ES-I3 (cell line): ENCODE measurements around the gene PICALM.
"Not testable (repeated sequence)": the region's sequence is repeated elsewhere in the genome, so short reads cannot be mapped to it uniquely, and the experiment has no call there.

Experiments
- H3K36me3 ChIP-seq: 2 replicates; pipeline ENCODE4 v1.6.1; 2013; ENCODE audit warnings: mild to moderate bottlenecking, low read length, control low read depth, moderate library complexity; ENCODE audit not compliant: insufficient read depth
- H3K4me1 ChIP-seq: 2 replicates; pipeline ENCODE4 v1.6.1; 2013; ENCODE audit warnings: mild to moderate bottlenecking, control low read depth, low read length; ENCODE audit not compliant: insufficient read depth
- H3K9ac ChIP-seq: 2 replicates; pipeline ENCODE4 v1.6.1; 2013; ENCODE audit warnings: low read depth, mild to moderate bottlenecking, low read length, moderate library complexity
- H3K9me3 ChIP-seq: 2 replicates; pipeline ENCODE4 v1.6.1; 2013; ENCODE audit warnings: mild to moderate bottlenecking, low read length, moderate library complexity; ENCODE audit not compliant: control insufficient read depth, insufficient read depth

Gene PICALM

GRCh38 chr11:85941380-85941973 lies 127.4 kb downstream of the PICALM start:
- Histone ChIP-seq H3K36me3 (no peaks in the 10 kb centered on the region), H3K9me3 (no peaks in the 10 kb centered on the region), H3K4me1 (no peaks in the 10 kb centered on the region), H3K9ac (no peak overlapping the region)

- Histone ChIP-seq H3K36me3 (no peaks in the 10 kb centered on the region), H3K4me1 (no peaks in the 10 kb centered on the region), H3K9ac (no peak overlapping the region), H3K9me3 (no peaks in the 10 kb centered on the region)
Measured at GRCh38 chr11:85939099-85940015, 129.5 kb downstream of the PICALM start.

- Histone ChIP-seq H3K9ac (no peak overlapping the region), H3K36me3 (no peaks in the 10 kb centered on the region), H3K9me3 (no peaks in the 10 kb centered on the region), H3K4me1 (no peaks in the 10 kb centered on the region)
Measured at GRCh38 chr11:85937835-85938234, 131.0 kb downstream of the PICALM start.

- Histone ChIP-seq H3K36me3 (no peaks in the 10 kb centered on the region), H3K9me3 (no peaks in the 10 kb centered on the region), H3K9ac (no peak overlapping the region), H3K4me1 (no peaks in the 10 kb centered on the region)
Measured at GRCh38 chr11:85935751-85936150, 133.1 kb downstream of the PICALM start.

- Histone ChIP-seq H3K4me1 (no peaks in the 10 kb centered on the region), H3K9ac (no peak overlapping the region), H3K9me3 (no peaks in the 10 kb centered on the region; the same call in 1 of the 2 replicates), H3K36me3 (no peaks in the 10 kb centered on the region)
Measured at GRCh38 chr11:85934596-85935169, 134.2 kb downstream of the PICALM start.

GRCh38 chr11:85930879-85931366 lies 138.0 kb downstream of the PICALM start:
- no peaks in the 10 kb centered on the region for H3K36me3 ChIP-seq
- H3K4me1 ChIP-seq, result no peaks in the 10 kb centered on the region
- H3K9ac ChIP-seq, result no peak overlapping the region
- no peaks in the 10 kb centered on the region; the same call in 1 of the 2 replicates for H3K9me3 ChIP-seq

- not testable (repeated sequence) for H3K9ac ChIP-seq, H3K9me3 ChIP-seq, H3K36me3 ChIP-seq, H3K4me1 ChIP-seq
Measured at GRCh38 chr11:85926653-85927214, 142.2 kb downstream of the PICALM start.

GRCh38 chr11:85923455-85923854 lies 145.4 kb downstream of the PICALM start:
- H3K9me3 ChIP-seq, result peaks cover 2% of the 10 kb centered on the region; the same call in 1 of the 2 replicates
- H3K9ac ChIP-seq, result no peak overlapping the region
- peaks cover 9% of the 10 kb centered on the region for H3K4me1 ChIP-seq
- H3K36me3 ChIP-seq, result no peaks in the 10 kb centered on the region

GRCh38 chr11:85922367-85922766 lies 146.5 kb downstream of the PICALM start:
- no peak overlapping the region for H3K9ac ChIP-seq
- peaks cover 12% of the 10 kb centered on the region for H3K4me1 ChIP-seq
- H3K9me3 ChIP-seq, result peaks cover 2% of the 10 kb centered on the region; the same call in 1 of the 2 replicates
- no peaks in the 10 kb centered on the region for H3K36me3 ChIP-seq

- Histone ChIP-seq H3K9me3 (peaks cover 9% of the 10 kb centered on the region), H3K9ac (no peak overlapping the region; the same call in 1 of the 2 replicates), H3K36me3 (no peaks in the 10 kb centered on the region), H3K4me1 (peaks cover 12% of the 10 kb centered on the region)
Measured at GRCh38 chr11:85918910-85919794, 149.7 kb downstream of the PICALM start.

- no peak overlapping the region for H3K9ac ChIP-seq
- peaks cover 12% of the 10 kb centered on the region for H3K4me1 ChIP-seq
- H3K9me3 ChIP-seq, result peaks cover 7% of the 10 kb centered on the region
- no peaks in the 10 kb centered on the region for H3K36me3 ChIP-seq
Measured at GRCh38 chr11:85914425-85914824, 154.5 kb downstream of the PICALM start.

- no peaks in the 10 kb centered on the region for H3K36me3 ChIP-seq
- no peak overlapping the region for H3K9ac ChIP-seq
- H3K9me3 ChIP-seq, result peaks cover 7% of the 10 kb centered on the region
- H3K4me1 ChIP-seq, result peaks cover 3% of the 10 kb centered on the region; the same call in 1 of the 2 replicates
Measured at GRCh38 chr11:85913513-85913912, 155.4 kb downstream of the PICALM start.

GRCh38 chr11:85912414-85912813 lies 156.5 kb downstream of the PICALM start:
- H3K36me3 ChIP-seq, result no peaks in the 10 kb centered on the region
- H3K4me1 ChIP-seq, result no peaks in the 10 kb centered on the region
- H3K9me3 ChIP-seq, result peaks cover 7% of the 10 kb centered on the region
- H3K9ac ChIP-seq, result no peak overlapping the region
